SW480 (cell line): Measurements from ENCODE around the gene PNPLA1.

Experiments
- DNase-seq: peaks from one replicate; pipeline ENCODE4 v3.0.0-alpha.2; 2016; ENCODE audit warnings: low spot score

PNPLA1 gene

DNA sequence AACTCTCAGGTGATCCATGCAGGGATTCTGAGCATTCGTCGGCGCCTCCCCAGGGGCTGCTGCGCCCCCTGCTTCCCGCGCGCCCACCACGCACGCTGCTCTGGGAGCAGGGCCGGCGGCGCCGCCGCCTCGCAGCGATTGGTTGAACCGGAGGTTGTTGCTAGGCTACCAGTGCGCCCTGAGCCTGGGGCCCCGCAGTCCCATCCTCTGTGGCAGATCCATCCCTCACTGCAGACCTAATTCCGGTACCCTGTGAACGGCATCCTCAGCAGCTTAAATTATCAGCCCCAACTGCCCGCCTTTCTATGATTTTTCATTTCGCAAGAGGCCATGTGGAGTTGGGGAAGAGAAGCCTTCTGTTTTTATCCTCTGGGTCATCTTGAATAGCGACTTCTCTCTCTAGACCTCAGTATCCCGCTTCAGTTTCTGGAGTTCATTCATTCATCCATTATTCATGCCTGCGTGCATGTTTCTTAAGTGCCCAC is 15.4 kb downstream of the PNPLA1 start:
- no peak for DNase-seq

DNA sequence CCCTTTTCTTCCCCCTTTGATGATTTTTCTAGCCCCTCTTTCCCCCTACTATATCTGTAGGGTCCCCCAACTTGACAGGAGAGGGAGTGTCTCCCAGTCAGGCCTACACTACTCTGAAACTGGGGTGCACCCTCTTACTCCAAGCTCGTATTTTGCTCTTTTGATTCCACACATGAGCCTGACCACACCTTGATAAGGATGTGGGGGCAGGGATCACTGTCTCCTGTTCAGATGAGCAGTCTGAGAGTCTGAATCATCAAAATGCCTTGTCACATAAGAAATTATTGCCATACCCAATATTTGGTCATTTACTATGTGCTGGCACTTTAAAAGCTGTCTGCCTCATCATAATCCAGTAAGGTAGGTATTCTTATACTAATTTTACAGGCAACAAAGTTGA is 15.9 kb downstream of the PNPLA1 start:
- peak; percentile 7 for DNase-seq

DNA sequence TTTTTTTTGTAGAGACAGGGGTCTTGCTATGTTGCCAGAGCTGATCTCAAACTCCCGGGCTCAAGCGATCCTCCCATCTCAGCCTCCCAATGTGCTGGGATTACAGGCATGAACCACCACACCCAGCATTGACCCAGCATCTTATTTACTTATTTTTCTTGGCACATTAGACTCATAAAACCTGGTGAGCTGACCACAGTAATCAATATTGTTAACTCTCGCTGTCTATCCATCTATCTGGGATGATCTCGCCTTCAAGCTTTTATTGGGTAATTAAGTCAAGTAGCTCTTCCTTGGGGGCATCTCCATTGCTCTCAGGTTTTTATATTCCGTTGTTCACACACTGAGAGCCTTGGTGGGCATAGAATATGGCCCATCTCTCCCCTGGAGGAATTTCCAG is 17.0 kb downstream of the PNPLA1 start:
- no peak for DNase-seq

DNA sequence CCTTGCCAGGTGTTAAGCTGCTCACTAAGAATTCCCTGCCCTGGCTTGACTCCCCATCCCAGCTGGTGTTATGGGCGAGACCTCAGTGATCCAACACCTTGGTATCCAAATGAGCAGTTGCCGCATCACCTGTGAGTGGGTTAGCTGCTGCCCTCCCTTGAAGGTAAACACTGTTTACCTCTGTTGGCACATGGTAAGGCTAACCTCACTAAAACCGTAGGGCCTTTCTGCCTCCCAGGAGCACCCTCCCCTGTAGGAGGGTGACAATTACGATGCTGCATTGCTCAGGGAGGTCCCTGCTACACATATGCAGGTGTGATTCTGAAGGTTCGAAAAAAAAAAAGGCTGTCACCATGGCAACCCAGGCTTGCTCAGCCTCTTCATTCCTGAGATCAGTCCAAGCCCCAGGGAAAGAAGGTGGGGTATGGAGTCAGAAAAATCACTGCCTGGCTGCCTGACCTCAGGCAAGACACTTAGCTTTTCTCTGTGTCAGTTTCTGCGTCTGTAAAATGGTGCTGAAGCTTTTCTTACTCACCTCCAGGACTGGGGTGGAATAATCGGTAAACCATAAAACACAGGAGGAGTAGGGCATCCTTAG is 19.5 kb downstream of the PNPLA1 start:
- DNase-seq, result no peak

DNA sequence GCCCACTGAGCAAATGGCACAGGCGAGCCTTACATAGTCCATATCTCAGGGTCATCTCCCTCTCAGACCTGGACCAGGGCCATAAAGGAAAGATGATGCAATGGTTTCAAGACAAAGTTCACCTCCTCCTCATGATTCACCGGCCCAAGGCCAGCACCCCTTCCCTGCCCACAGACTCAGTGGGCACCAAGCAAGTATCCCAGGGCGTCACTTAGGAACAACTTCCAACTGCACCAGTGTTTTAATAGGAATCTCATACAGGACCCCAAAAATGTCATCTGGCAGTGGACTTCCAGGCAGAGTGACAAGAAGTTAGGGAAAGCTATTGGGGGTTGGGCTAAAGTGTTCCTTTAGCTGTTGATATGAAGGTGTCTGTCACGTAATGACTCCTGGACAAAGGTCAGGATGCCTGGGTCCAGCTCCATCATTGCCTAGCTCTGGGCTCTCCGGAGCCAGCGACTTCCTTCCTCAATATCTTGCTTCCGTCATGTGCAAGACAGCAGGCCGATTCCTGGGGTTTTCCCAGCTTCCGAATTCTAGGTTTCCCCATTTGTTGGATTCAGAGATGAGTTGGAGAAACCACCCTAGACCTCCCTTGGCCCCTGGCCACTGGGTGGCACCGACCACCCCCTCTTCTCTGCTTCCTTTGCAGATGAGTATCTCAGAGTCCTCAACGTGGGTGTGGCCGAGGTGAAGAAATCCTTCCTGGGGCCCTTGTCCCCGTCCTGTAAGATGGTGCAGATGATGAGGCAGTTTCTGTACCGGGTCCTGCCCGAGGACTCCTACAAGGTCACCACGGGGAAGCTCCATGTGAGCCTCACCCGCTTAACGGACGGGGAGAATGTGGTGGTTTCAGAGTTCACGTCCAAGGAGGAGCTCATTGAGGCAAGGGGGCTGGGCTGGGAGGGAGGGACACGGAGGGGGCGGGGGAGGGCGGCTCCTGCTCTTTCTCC is 21.1 kb downstream of the PNPLA1 start:
- DNase-seq, result peak; percentile 28

DNA sequence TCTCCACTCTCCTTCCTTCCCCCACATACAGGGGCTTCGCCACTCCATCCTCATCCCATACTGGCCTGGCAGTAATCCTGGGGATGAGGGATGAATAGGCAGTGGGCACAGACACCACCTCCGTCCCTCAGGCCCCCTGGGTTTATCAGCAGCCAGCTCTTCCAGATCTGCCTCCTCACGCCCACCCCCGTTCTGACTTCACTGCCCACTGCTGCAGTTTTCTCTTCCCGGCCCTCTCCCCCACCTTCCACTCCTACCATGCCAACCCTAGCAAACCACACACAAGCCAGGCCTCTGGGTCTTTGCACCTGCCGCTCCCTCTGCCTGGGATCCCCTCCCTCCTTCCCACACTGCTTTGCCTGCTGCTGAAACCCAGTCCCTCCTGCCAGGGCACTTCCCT is 22.3 kb downstream of the PNPLA1 start:
- no peak for DNase-seq

DNA sequence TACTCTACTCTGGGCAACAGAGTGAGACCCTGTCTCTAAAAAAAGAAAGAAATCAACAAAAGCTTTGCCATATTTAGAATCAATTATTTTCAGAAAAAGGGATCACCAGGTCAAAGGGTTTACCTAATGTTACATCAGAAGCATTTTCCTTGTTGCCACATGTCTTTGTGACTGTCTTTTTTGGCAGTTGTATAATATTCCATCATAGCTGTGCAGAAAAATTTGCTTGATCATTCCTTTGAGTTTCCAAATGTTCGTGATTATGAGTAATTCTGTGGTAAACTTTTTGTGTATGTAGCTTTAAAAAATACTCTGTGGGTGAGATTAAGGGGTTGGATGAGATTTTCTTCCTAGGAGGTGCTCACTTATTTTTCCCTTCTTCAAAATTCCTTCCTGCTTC is 26.4 kb downstream of the PNPLA1 start:
- DNase-seq, result no peak

DNA sequence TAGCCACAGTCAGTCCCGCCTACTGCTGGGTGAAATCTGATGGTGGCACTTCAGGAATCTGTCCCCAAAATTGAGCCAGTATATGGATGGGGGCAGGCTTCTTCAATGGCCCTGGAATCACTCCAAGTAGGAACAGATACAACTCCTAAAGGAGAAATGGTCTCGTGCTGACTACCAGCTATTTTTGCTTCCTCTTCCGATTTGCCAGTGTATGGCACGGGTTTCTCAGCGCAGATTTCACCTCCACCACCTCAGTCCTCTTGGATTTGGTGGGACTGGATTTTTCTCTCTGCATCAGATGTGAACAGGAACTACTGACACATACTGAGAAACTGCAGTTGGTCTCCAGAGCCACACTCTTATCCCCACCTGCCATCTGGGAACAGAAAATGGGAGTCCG is 27.2 kb downstream of the PNPLA1 start:
- DNase-seq, result no peak

DNA sequence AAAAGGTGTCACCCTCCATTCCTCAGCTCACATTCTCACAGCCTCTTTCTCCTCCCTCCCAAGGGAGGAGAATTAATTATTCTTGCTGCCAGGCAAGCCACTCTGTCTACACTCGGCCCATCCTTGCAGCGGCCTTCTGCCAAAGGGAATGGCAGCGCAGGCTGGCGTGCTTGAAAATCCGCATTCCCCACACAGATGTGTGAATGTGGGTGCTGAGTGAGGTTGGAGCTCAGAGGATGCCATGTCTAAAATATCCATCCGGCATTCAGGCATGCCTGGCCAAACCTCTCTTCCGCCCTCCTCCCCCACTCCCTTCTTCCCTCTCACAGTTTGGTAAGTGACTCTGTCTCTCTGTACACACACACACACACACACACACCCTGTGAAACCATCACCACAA is 27.7 kb downstream of the PNPLA1 start:
- DNase-seq, result no peak

DNA sequence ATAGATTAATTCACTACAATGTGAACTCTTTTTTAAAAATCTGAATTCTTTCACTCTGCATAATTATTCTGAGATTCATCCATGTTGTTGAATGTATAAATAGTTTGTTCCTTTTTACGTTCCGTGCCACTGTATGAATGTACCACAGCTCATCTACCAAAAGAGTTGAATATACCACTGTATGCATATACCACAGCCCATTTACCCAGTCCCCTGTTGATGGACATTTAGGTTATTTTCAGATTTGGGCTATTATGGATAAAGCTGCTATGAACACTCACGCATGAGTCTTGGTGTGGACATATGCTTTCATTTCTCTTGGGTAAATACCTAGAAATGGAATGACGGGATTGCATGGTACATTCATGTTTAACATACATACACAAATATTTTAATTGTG is 28.2 kb downstream of the PNPLA1 start:
- DNase-seq, result no peak

DNA sequence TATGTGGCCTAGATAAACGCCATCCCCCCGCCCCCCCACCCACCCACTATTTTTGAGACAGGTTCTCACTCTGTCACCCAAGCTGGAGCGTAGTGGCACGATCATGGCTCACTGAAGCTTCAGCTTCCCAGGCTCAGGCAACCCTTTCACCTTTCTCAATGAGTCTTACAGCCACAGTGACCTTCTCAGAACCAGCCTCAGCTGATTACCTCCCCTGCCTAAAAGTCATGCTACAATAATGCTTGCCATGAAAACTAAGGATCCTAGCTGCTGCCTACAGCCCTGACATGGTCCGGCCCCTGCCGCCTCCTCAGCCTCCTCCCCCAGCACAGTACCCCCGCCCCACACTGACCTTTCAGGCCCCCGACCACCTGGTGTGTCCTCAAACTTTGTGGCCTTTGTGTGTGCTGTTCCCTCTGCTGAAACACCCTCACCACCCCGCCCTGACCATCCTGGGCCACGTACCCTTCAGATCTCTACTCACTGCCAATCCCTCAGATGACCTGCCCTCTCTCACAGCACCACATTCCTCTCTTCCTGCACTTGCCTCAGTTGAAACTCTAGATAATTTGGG is 31.3 kb downstream of the PNPLA1 start:
- DNase-seq, result no peak

DNA sequence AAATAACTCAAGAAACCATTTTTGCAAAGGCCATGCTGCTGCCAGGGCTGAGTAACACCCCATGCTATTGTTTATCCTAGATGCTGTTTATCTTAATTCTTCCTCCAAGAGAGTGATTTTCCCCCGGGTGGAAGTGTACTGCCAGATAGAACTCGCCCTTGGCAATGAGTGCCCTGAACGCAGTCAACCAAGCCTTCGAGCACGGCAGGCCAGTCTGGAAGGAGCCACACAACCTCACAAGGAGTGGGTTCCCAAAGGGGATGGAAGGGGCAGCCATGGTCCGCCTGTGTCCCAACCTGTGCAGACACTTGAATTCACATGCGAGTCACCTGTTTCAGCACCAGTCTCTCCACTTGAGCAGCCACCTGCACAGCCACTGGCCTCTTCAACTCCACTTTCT is 31.9 kb downstream of the PNPLA1 start:
- no peak for DNase-seq

DNA sequence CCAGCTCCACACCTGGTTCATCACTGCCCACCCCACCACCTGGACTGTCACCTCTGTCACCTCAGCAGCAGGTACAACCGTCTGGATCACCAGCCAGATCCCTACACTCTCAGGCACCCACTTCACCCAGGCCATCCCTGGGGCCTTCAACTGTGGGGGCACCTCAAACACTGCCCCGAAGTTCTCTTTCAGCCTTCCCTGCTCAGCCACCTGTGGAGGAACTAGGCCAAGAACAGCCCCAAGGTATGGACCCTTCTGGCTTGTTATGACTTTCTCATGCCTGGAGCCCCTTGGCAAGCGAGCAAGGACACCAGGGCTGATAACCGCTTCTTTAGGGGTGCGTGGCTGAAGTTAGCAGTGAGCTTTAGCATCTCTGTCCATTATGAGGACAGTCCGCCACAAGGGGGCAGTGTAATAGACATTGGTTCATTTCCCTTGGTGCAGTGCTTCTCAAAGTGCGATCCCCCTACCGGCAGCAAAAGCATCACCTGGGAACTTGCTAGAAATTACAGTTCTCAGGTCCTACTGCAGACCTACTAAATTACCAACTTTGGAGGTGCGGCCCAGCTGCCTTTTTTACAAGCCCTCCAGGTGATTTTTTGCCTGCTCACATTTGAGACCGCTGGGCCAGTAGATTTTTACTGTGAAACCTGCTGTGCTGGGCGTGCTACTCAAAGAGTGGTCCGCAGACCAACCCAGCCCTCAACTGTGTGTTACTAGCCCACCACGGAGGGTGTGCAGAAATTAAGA is 32.5 kb downstream of the PNPLA1 start:
- peak; percentile 83 for DNase-seq

DNA sequence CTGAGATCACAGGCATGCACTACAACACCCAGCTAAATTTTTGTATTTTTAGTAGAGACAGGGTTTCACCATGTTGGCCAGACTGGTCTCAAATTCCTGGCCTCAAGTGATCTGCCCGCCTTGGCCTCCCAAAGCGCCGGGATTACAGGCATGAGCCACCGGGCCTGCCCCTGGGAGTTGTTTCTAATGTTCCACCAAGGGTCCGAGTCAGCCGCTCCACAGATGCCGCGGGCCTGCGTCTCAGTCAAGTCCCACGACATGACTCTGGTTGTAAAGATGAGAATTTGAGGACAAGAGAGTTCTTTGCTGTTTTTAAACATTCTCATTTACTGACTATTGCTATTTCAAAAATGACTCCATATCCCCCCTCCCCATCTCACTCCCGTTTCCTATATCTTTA is 36.0 kb downstream of the PNPLA1 start:
- no peak for DNase-seq

DNA sequence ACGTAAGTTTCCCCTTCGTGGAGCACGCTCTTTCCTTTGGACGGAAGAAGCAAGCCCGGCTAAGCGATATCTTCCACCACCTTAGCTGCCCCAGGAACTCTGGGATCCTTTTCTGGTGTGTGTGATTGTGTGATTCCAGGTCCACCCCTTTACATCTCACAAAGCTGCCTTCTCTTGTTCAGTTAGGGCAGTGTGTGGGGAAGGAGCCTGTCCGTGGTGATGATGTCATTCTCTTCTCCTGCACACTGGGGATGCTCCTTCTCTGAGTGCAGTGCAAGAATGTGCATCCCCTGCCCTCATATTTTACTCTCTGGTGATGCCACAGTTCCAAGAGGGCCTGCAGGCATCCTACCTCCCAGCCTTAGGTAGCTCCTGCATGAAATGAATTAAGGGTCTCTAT is 36.5 kb downstream of the PNPLA1 start:
- DNase-seq, result no peak

DNA sequence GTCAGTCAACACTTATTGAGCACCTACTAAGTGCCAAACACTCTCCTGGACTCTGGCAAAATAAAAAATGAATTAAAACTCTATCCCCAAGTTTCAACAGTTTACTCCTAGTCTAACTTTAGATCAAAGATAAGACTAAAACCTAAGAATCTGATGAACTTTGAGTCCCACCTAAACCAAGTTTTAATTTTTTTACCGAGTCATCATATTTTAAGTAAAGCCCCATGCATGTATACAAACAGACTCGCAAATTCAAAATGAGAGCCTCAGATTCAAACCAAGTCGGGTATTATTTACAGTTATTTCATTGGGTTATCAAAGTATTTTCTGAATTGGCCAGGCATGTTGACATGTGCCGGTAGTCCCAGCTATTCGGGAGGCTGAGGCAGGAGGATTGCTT is 38.7 kb downstream of the PNPLA1 start:
- no peak for DNase-seq

DNA sequence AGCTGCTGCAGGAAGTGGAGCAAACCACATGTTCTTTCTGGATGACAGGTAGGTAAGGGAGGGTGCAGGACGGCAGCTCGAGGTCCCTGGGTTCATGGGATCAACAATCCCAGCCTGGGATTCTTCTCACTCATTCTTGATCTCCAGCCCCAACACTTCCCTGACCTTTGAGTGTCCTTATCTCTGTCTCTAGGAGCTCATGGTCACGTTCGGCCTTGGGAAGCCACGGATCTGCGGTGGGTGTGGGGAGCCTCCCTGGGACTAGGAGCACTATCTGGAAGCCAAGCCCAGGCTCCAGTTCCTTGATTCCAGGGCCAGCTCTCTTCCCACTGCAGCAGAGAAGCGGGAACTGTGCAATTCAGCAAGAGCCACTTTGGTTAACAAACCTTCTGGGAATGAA is 39.3 kb downstream of the PNPLA1 start:
- DNase-seq, result no peak

DNA sequence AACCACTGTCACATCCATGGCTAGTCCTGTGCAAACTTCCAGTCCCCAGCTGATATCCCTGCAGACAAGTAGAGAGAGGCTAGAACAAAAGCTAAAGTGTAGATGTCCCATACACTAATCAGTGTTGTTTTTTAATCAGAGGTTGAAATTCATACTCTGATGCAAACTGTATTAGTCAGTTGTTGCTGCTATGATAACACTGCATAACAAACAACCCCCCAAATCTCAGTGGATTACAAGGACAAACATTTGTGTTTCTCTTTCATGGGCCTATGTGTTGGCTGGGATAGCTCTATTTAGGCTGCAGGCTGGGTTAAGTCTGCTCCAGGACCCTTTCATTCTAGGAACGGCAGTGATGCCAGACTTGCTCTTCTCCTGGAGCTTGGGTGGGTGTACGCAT is 40.0 kb downstream of the PNPLA1 start:
- DNase-seq, result no peak

DNA sequence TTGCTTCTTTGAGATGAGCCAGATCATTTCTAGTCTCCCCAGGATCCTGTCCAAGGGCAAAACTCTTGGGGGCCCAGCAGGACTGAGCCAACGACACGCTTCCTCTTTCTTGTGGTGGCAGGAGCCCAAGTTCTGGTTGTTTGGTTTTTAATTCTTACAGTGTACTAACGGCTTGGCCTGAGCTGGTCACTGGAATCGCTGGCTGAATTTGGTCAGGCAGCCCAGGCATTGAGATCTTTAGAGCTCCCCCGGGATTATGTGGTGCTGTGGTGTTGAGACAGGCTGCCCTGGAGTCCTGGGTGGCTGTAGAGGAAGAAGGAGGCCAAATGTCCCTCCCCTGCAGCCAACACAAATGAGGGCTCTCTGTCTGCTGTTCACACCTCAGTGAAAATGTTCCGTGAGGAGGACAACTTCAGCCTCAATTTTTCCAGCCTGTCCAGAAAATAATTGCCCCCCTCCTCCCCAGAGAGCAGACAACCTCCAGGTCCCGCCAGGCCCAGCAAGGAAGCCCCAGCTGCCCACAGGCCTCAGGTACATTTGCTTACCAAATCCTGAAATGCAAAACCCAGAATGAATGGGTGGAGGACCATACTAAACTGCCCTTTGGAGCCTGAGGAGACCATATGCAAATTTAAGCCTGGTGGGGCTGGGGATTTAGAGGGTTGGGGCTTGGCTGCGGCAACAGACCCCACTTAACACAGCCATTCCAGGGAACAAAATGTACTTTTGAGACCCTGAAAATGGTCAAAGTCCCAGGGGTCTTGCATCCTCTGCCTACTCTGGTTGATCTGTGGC is 43.2 kb downstream of the PNPLA1 start:
- no peak for DNase-seq

DNA sequence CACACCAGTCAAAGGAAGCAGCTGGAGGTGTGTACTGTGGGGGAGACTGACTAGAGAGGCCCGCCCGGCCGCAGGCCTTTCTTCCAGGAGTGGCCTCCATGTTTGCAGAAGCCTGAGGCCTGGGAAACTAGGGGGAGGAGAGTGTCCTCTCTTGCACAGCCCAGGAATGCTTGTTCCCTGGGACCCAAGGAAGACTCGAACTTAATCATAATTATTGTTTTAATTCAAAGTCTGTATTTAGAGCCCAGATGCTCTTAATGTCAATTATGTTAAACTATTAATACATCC is 43.7 kb downstream of the PNPLA1 start:
- DNase-seq, result no peak

DNA sequence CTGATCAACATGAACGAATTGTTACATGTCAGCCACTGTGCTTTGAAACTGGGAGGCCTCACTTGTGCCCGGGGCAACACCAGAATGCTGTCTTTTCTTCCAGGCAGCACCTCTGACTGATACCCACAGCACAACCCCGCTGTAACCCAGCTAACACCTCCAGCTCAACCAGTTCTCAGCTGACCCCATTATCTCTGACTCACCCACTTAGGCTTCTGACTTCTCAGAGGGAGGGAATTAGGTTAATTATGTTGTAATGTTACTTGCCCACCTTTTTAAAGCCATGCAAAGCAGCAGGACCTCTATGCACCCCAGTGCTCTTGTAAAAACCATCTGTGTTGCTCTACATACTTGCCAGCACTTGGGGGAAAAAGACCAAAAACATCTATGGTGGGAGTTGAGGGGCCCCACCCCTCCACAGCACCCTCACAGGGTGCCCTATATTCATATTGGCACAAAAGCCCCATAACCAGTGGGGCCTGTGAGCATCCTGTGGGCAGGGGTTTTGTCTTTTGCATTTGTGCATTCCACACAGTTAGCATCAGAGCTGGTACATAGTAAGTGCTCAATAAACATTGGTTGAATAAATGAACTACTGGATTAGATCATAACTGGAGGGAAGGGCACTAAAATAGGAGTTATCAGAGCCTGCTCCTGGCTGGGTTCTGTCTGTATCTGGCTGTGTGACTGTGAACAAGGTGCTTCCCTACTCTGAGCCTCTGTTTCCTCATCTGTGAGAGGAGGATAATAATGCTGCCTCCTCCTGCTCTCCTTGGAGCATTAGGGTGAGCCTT is 44.6 kb downstream of the PNPLA1 start:
- no peak for DNase-seq
